ENCODE measurements around the gene SMPX.

The SMPX gene

GRCh38 chrX:21735768-21736127 lies 22.2 kb downstream of the SMPX start:
- H3K9me3 ChIP-seq (ENCODE audit: severe bottlenecking): no peaks in the 10 kb centered on the region
- no peak for TF ChIP-seq CTCF (IDR thresholded peaks at IDR 0.05; ENCODE audit: low read depth, low read length)
- H3K4me3 ChIP-seq (ENCODE audit: low read depth, low read length): no peak overlapping the region
- H3K36me3 ChIP-seq: no peaks in the 10 kb centered on the region
- no peak overlapping the region for H3K27ac ChIP-seq
- DNase-seq: no peak
- no peaks in the 10 kb centered on the region for H3K27me3 ChIP-seq (ENCODE audit: insufficient read depth, low read depth, severe bottlenecking)

GRCh38 chrX:21735038-21735767 lies 22.7 kb downstream of the SMPX start:
- Histone ChIP-seq H3K4me3 (ENCODE audit: low read depth, low read length) (no peak overlapping the region), H3K27ac (no peak overlapping the region), H3K27me3 (ENCODE audit: insufficient read depth, low read depth, severe bottlenecking) (no peaks in the 10 kb centered on the region), H3K36me3 (no peaks in the 10 kb centered on the region), H3K9me3 (ENCODE audit: severe bottlenecking) (no peaks in the 10 kb centered on the region)
- no peak for DNase-seq
- TF ChIP-seq CTCF (IDR thresholded peaks at IDR 0.05; ENCODE audit: low read depth, low read length): no peak

GRCh38 chrX:21734175-21734574 lies 23.7 kb downstream of the SMPX start:
- H3K27ac ChIP-seq: no peak overlapping the region
- H3K4me3 ChIP-seq (ENCODE audit: low read depth, low read length): no peak overlapping the region
- TF ChIP-seq CTCF (IDR thresholded peaks at IDR 0.05; ENCODE audit: low read depth, low read length): no peak
- no peak for DNase-seq
- H3K27me3 ChIP-seq (ENCODE audit: insufficient read depth, low read depth, severe bottlenecking): no peaks in the 10 kb centered on the region
- H3K36me3 ChIP-seq: no peaks in the 10 kb centered on the region
- no peaks in the 10 kb centered on the region for H3K9me3 ChIP-seq (ENCODE audit: severe bottlenecking)

- Histone ChIP-seq H3K27ac (no peak overlapping the region), H3K27me3 (ENCODE audit: insufficient read depth, low read depth, severe bottlenecking) (no peaks in the 10 kb centered on the region), H3K9me3 (ENCODE audit: severe bottlenecking) (no peaks in the 10 kb centered on the region), H3K4me3 (ENCODE audit: low read depth, low read length) (no peak overlapping the region), H3K36me3 (no peaks in the 10 kb centered on the region)
- DNase-seq: no peak
- no peak for TF ChIP-seq CTCF (IDR thresholded peaks at IDR 0.05; ENCODE audit: low read depth, low read length)
These were observed 24.2 kb downstream of the SMPX start for GRCh38 chrX:21733705-21734104.

GRCh38 chrX:21730026-21730425 lies 27.9 kb downstream of the SMPX start:
- no peak overlapping the region for H3K27ac ChIP-seq
- no peaks in the 10 kb centered on the region for H3K36me3 ChIP-seq
- no peak for DNase-seq
- H3K27me3 ChIP-seq (ENCODE audit: insufficient read depth, low read depth, severe bottlenecking): no peaks in the 10 kb centered on the region
- TF ChIP-seq CTCF (IDR thresholded peaks at IDR 0.05; ENCODE audit: low read depth, low read length): no peak
- H3K4me3 ChIP-seq (ENCODE audit: low read depth, low read length): no peak overlapping the region
- H3K9me3 ChIP-seq (ENCODE audit: severe bottlenecking): no peaks in the 10 kb centered on the region

All from WERI-Rb-1 (cell line).